Fibroblast of gingiva (primary cell): ENCODE measurements around the gene TSPAN3.

ENCODE experiments used
- DNase-seq: peaks from one replicate; pipeline ENCODE4 v3.0.0-alpha.2; 2011; ENCODE audit warnings: low read depth

Gene TSPAN3

DNA sequence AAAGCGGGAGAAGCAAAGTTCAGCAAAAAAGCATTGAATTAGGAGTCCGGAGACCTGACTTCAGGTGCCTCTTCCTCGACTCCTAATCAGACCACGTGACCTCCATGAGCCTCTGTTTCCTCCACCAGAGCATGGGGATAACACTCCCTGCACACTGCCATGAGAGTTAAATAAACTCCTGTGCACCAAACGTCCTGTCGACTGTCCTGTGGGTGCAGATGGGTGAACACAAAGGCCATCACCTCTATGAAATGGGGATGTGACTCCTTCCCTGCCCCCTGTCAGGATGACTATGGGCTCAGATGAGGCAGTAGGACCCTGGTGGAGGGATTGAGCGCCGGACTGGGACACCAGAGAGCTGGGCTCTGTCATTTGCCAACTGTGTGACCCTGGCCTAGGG lies 13.5 kb upstream of the TSPAN3 start:
- DNase-seq = no peak

DNA sequence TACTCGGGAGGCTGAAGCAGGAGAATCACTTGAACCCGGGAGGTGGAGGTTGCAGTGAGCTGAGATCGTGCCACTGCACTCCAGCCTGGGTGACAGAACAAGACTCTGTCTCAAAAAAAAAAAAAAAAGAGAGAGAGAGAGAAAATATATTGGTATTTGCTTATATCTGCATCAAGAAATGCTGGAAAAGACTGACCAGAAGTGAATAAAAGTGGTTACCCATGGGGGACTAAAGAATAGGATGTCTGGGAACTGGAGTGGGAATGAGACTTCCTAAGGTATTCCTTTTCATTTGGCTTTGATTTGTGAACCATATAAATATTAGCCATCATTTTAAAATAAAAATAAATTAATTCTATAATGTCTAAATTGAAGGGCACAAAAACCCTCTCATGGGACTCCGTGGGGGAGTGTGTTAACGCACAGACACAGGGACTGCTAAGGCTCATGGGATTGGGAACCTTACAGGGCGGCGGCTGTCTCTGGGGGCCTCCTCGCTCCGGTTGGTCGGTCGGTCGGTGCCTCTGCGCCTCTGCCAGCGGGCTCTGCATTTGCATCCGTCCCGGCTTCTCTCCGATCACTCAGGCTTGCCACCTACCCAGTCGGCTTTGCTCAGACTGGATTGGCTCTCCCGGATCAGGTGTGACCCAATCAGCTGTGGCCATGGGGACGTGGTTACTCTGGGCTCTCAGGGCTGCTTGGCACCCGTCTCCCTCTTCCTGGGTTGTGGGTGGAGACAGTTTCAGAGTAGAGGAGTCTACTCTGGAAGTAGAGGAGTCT lies 12.7 kb upstream of the TSPAN3 start:
- DNase-seq = peak; percentile 18

- DNase-seq = no peak
Measured at GRCh38 chr15:77081971-77082370, 11.1 kb upstream of the TSPAN3 start.

- no peak for DNase-seq
Measured at GRCh38 chr15:77076323-77076915, 5.5 kb upstream of the TSPAN3 start.

- DNase-seq = peak; percentile 35
Measured at GRCh38 chr15:77075528-77075927, 4.6 kb upstream of the TSPAN3 start.

GRCh38 chr15:77074350-77074749 lies 3.4 kb upstream of the TSPAN3 start:
- no peak for DNase-seq

DNA sequence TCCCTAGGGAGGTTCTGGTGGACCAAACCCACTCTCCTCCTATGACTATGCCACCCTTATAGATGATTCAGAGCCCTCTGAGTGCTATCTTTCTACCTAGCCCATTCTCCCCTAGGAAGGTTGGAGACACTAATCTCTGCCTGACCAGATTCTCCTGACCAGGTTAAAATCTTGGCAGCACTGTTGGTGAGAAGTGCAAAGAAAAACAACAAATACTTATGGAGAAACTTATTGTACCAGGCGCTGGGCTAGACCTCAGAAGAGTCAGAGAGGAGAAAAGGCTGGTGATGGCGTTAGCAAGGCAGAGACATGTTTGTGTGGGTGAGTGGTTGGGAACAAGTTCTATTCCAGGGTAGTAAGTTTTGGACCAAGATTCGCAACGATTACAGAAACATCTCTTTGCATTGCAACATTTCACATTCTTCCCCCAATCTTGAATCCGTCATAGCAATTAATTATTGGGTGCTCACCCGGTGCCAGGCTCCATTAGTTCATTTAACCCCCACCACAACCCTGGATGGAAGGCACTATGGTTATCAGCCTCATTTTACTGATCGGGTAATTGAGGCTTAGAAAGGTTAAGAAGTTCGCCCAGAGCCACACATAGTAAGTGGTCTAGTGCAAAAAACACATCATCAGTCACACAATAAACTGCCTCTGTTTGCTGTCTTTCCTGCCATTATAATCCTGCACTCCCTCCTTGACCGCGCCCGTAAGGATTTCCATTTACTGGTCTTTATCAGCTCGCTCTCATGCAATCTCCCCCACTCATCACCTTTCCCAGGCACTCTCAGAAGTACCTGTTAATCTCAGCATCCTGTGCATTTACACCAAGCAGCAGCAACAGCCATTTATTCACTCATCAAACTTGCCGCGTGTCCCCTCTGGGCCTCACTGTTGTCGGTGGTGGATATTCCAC lies 655 bp upstream of the TSPAN3 start:
- peak; percentile 26 for DNase-seq

- DNase-seq = no peak
Measured at GRCh38 chr15:77070180-77070494, 772 bp downstream of the TSPAN3 start.

DNA sequence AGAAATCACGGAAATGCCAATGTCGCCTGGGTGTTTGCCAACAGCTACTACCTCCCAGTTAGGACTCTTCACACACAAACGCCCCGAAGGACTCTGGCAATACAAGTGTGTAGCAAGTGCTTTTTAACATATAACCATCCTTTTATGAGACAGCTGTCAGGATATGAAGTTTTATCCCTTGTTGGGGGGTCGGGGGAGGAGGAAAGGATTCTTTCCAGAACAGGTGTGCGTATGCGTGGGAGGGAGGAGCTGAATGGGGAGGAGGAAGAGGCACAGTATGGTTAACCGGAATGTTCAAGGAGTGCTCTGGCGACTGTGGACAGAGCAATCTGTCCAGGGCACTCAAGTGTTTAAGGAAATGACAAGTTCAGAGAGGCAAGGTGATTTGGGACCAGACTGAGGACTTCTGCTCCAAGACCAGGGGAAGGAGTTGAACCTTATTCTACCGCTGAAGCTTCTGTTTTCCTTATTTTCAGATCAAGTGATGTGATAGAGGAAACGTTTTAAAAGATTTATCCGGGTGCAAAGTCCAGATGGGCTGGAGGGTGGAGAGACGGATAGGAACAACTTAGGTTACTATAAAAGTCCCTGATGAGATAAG lies 1.3 kb downstream of the TSPAN3 start:
- DNase-seq = no peak

GRCh38 chr15:77068633-77069032 lies 2.3 kb downstream of the TSPAN3 start:
- no peak for DNase-seq

- no peak for DNase-seq
Measured at GRCh38 chr15:77067691-77068367, 3.1 kb downstream of the TSPAN3 start.

GRCh38 chr15:77066971-77067690 lies 3.8 kb downstream of the TSPAN3 start:
- no peak for DNase-seq

- DNase-seq = no peak
Measured at GRCh38 chr15:77064539-77065308, 6.2 kb downstream of the TSPAN3 start.

- DNase-seq = no peak
Measured at GRCh38 chr15:77064063-77064462, 6.8 kb downstream of the TSPAN3 start.

GRCh38 chr15:77063249-77063648 lies 7.7 kb downstream of the TSPAN3 start:
- no peak for DNase-seq

- DNase-seq = peak; percentile 61
Measured at GRCh38 chr15:77060546-77060945, 10.4 kb downstream of the TSPAN3 start.

DNA sequence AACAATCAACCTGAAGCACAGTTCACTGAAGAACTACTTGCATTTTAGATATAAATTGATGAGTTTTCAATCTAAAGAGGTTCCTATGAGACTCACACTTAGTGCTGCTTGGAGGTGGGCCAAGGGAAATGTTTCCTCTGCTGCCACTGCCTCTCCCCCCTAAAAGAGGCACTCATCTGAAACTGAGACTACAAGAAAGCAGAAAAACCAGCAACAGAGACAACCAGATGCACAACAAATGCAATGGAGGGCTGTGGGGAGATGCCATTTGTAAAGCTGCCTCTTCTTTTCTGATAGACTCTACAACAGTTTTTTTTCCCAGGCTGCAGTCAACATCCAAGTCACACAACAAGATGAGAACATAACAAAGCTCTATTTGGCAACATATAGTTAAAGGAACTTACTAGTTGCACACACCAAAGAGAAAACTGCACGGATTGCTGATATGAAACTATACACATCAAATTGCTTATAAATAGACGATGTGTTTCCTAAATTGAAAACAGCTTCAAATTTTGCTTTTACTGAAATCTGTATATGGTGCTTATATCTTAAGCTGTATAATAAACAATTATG lies 11.0 kb downstream of the TSPAN3 start:
- DNase-seq = no peak

- no peak for DNase-seq
Measured at GRCh38 chr15:77058468-77058867, 12.4 kb downstream of the TSPAN3 start.

DNA sequence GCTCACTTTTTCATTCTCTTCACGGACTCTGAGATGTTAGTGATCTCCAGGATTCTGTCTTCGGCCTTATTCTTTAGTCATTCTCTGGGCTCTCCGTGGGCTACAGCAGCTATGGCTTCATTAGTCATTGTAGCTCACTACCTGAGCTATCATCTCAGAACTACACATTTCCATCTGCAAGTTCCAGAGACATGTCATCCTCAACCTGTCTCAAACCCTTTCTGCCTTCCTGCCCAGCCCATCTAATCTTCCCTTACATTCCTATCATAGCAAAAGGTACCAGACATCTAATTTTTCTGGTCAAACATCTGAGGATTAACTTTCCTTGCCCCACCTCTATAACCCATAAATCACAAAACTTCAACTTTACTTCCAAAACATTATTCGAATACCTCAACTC lies 13.2 kb downstream of the TSPAN3 start:
- no peak for DNase-seq

- DNase-seq = peak; percentile 26
Measured at GRCh38 chr15:77057072-77057471, 13.8 kb downstream of the TSPAN3 start.
